Central memory CD8-positive, alpha-beta T cell (primary cell): ENCODE measurements around the gene SYNDIG1L.
"Not testable (repeated sequence)": the region's sequence is repeated elsewhere in the genome, so short reads cannot be mapped to it uniquely, and the experiment has no call there.

ENCODE experiments used
- ATAC-seq: fragments of 150-1000 bp; cut with Tn5 transposase; replicated peaks from 2 replicates; pipeline ENCODE4 v1.10.0; 2022; ENCODE audit warnings: mild to moderate bottlenecking, moderate FRiP score, moderate number of reproducible peaks; ENCODE audit not compliant: poor library complexity, severe bottlenecking; ENCODE audit errors: extremely low read depth
- DNase-seq, 2 donors: peaks; one replicate each; pipeline ENCODE4 v3.0.0; 2021; ENCODE audit warnings: low spot score in 2 of 2
- H3K27ac Mint-ChIP-seq: one replicate; pipeline ENCODE4 v1.8.0; 2022; ENCODE audit warnings: low read depth, mild to moderate bottlenecking, moderate library complexity, mixed read lengths
- H3K27me3 Mint-ChIP-seq: one replicate; pipeline ENCODE4 v1.8.0; 2022; ENCODE audit warnings: mixed read lengths
- H3K36me3 Mint-ChIP-seq: one replicate; pipeline ENCODE4 v1.8.0; 2022; ENCODE audit warnings: mild to moderate bottlenecking, moderate library complexity, mixed read lengths; ENCODE audit not compliant: insufficient read depth
- H3K4me1 Mint-ChIP-seq: one replicate; pipeline ENCODE4 v1.8.0; 2022; ENCODE audit warnings: mixed read lengths
- H3K4me3 Mint-ChIP-seq: one replicate; pipeline ENCODE4 v1.8.0; 2022; ENCODE audit warnings: mild to moderate bottlenecking, moderate library complexity, mixed read lengths
- H3K9me3 Mint-ChIP-seq: one replicate; pipeline ENCODE4 v1.8.0; 2022; ENCODE audit warnings: mixed read lengths

The SYNDIG1L gene

DNA sequence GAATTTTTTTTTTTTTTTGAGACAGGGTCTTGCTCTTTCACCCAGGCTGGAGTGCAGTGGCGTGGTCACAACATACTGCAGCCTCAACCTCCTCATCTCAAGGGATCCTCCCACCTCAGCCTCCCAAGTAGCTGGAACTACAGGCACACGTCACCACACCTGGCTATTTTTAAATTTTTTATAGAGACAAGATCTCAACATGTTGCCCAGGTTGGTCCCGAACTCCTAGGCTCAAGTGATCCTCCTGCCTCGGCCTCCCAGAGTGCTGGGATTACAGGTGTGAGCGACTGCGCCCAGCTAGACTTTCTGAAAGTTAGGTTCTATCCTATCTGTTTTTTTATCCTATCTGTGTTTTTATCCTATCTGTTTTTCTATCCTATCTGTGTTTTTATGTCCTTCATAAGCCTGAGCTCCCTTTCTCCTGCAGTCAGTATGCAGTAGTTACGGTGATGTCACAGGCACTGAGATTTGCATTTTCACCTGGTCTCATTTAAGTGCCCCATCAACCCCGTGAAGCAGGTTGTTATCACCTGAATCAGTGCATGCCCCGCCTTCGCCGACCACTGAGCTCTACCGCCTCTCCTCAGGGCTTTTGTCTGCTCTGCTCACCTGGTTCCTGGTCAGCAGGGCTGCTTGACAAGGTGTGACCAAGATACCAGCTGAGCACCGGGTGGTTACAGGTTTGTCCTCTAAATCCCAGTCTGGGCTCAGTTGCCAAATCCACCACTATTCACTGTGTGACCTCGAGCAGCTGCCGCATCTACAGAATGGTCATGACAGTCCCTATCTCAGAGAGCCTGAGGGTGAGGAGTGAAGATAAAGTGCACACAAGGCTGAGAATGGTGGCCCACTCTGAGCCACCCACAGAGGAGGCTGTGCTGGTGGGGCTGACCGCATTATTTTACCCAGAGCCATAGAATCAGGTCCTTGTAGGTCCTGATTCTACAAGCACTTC, 33.1 kb downstream of the SYNDIG1L start:
- Mint-ChIP-seq H3K27ac (no peak overlapping the region), H3K4me3 (no peak overlapping the region), H3K27me3 (peaks cover 67% of the 10 kb centered on the region), H3K36me3 (no peaks in the 10 kb centered on the region), H3K4me1 (no peaks in the 10 kb centered on the region), H3K9me3 (no peaks in the 10 kb centered on the region)
- DNase-seq (no peak), ATAC-seq (no peak)

GRCh38 chr14:74391479-74391878, 34.5 kb downstream of the SYNDIG1L start:
- Mint-ChIP-seq H3K36me3 (no peaks in the 10 kb centered on the region), H3K4me1 (no peaks in the 10 kb centered on the region), H3K9me3 (no peaks in the 10 kb centered on the region), H3K27me3 (peaks cover 59% of the 10 kb centered on the region), H3K4me3 (no peak overlapping the region), H3K27ac (no peak overlapping the region)
- no peak for DNase-seq
- no peak for ATAC-seq

DNA sequence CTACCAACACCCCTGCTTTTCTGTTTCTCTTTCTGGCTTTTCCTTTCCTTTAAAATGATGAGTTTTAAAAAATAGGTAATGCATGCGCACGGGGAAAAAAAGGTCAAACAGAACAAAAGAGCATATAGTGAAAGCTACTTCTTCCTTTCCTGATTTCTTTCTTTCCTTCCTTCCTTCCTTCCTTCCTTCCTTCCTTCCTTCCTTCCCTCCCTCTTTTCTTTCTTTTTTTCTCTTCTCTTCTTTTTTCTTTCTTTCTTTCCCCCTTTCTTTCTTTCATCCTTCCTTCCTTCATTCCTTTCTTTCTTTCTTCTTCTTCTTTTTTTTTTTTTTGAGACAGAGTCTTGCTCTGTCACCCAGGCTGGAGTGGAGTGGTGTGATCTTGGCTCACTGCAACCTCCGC, 35.5 kb downstream of the SYNDIG1L start:
- H3K4me3 Mint-ChIP-seq, H3K9me3 Mint-ChIP-seq, DNase-seq, ATAC-seq, H3K4me1 Mint-ChIP-seq, H3K36me3 Mint-ChIP-seq, H3K27ac Mint-ChIP-seq: not testable (repeated sequence)
- peaks cover 49% of the 10 kb centered on the region for H3K27me3 Mint-ChIP-seq

- ATAC-seq (no peak), DNase-seq (no peak)
- Mint-ChIP-seq H3K4me1 (no peaks in the 10 kb centered on the region), H3K4me3 (no peak overlapping the region), H3K27me3 (peaks cover 44% of the 10 kb centered on the region), H3K9me3 (no peaks in the 10 kb centered on the region), H3K36me3 (no peaks in the 10 kb centered on the region), H3K27ac (no peak overlapping the region)
These were observed 36.0 kb downstream of the SYNDIG1L start for GRCh38 chr14:74389980-74390379.

- no peaks in the 10 kb centered on the region for H3K4me1 Mint-ChIP-seq
- H3K27me3 Mint-ChIP-seq = peaks cover 5% of the 10 kb centered on the region
- H3K4me3 Mint-ChIP-seq = no peak overlapping the region
These were observed 43.8 kb downstream of the SYNDIG1L start for GRCh38 chr14:74382231-74382630.

DNA sequence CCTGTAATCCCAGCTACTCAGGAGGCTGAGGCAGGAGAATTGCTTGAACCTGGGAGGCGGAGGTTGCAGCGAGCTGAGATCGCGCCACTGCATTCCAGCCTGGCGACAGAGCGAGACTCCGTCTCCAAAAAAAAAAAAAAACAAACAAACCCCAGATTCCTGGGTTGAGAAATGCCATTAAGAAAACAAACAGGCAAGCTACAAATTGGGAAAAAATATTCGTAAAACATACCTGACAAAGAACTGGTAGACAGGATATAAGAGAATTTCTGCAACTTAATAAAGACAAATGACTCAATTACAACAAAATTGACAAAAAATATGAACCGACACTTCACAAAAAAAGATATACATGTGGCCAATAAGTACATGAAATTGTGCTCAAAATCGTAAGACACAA, 44.4 kb downstream of the SYNDIG1L start:
- not testable (repeated sequence) for H3K4me3 Mint-ChIP-seq, H3K9me3 Mint-ChIP-seq, H3K4me1 Mint-ChIP-seq, ATAC-seq, DNase-seq, H3K27ac Mint-ChIP-seq, H3K36me3 Mint-ChIP-seq
- peaks cover 11% of the 10 kb centered on the region for H3K27me3 Mint-ChIP-seq

More at GRCh38 chr14:74382231-74382630, 43.8 kb downstream of the SYNDIG1L start:
- H3K9me3 Mint-ChIP-seq = no peaks in the 10 kb centered on the region
- no peak overlapping the region for H3K27ac Mint-ChIP-seq
- H3K36me3 Mint-ChIP-seq = peaks cover 1% of the 10 kb centered on the region
- ATAC-seq (no peak), DNase-seq (no peak)

DNA sequence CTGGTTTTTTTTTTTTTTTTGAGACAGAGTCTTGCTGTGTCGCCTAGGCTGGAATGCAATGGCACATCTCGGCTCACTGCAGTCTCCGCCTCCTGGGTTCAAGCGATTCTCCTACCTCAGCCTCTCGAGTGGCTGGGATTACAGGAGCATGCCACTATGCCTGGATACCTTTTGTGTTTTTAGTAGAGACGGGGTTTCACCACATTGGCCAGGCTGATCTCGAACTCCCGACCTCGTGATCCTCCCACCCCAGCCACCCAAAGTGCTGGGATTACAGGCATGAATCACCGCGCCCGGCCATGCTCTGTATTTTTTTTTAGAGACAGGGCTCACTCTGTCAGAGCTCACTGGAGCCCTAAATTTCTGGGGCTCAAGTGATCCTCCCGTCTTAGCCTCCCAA, 45.2 kb downstream of the SYNDIG1L start:
- DNase-seq (no peak), ATAC-seq (no peak)
- Mint-ChIP-seq H3K36me3 (peaks cover 1% of the 10 kb centered on the region), H3K9me3 (no peaks in the 10 kb centered on the region), H3K4me3 (no peak overlapping the region), H3K27me3 (peaks cover 18% of the 10 kb centered on the region), H3K27ac (no peak overlapping the region), H3K4me1 (no peaks in the 10 kb centered on the region)

- Mint-ChIP-seq H3K27me3 (peaks cover 23% of the 10 kb centered on the region), H3K9me3 (no peaks in the 10 kb centered on the region), H3K27ac (no peak overlapping the region), H3K4me3 (no peak overlapping the region), H3K4me1 (no peaks in the 10 kb centered on the region), H3K36me3 (peaks cover 1% of the 10 kb centered on the region)
- ATAC-seq = no peak
- DNase-seq = no peak
These were observed 45.8 kb downstream of the SYNDIG1L start for GRCh38 chr14:74380172-74380571.

DNA sequence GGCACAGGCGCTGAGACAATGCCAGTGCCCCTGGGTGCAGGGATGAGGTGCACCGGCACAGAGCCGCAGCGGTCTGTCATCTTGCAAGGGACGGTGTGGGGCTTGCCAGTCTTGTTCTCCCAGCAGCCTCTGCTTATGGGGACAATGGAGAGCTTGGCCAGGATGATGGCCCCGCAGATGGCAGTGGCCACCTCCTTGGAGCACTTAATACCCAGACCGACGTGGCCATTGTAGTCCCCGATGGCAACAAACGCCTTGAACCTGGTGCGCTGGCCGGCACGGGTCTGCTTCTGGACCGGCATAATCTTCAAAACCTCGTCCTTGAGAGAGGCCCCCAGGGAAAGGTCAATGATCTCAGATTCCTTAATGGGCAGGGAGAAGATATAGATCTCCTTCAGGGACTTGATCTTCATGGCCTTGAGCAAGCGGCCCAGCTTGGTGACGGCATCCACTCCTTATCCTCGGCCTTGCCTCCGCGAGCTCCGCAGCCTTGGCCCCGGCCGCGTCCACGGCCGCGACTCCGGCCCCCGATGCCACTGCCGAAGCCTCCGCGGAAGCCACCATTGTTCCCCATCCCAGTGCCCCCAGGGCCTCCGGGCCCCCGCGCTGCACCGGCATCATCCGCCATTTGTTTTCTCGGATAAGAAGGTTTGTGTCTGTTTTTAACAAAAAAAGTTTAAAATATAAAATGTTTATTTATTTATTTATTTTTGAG, 47.9 kb downstream of the SYNDIG1L start:
- no peak overlapping the region for H3K27ac Mint-ChIP-seq
- DNase-seq (no peak), ATAC-seq (no peak)
- H3K4me1 Mint-ChIP-seq = no peaks in the 10 kb centered on the region
- no peaks in the 10 kb centered on the region for H3K9me3 Mint-ChIP-seq
- H3K27me3 Mint-ChIP-seq = peaks cover 23% of the 10 kb centered on the region
- H3K36me3 Mint-ChIP-seq = peaks cover 1% of the 10 kb centered on the region
- H3K4me3 Mint-ChIP-seq = no peak overlapping the region

DNA sequence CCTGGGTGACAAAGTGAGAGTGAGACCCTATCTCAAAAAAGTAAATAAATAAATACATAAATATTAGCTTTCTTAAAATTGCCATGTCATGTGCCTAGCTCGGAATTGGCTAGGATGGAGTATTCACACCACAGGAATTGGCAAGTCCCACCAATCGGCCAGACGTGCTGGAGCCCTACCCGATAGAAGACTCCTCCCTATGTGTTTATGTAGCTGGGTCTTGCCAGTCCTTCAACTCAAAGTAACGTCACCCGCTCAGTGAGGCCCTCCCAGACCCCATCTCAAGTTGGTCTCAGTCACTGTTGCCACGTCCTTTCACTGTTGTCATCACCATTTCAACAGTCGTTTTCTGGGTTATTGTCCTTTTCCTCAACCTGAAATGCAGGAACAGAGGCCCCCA, 57.6 kb downstream of the SYNDIG1L start:
- DNase-seq (no peak), ATAC-seq (no peak)
- H3K4me1 Mint-ChIP-seq = no peaks in the 10 kb centered on the region
- no peak overlapping the region for H3K27ac Mint-ChIP-seq
- H3K9me3 Mint-ChIP-seq = no peaks in the 10 kb centered on the region
- no peaks in the 10 kb centered on the region for H3K36me3 Mint-ChIP-seq
- peaks cover 27% of the 10 kb centered on the region for H3K27me3 Mint-ChIP-seq
- H3K4me3 Mint-ChIP-seq = no peak overlapping the region

DNA sequence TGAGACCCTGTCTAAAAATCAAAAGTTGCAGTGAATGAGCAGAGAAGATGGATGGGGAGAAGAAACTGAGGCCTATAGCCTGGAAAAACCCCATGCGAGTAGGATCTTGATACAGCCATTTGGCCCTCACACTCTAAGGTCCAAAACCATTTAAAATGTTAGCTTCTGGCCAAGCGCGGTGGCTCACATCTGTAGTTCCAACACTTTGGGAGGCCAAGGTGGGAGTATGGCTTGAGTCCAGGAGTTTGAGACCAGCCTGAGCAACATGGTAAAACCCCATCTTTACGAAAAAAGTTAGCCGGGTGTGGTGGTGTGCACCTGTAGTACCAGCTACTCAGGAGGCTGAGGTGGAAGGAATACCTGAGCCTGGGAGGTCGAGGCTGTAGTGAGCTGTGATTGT, 58.0 kb downstream of the SYNDIG1L start:
- DNase-seq (no peak), ATAC-seq (no peak)
- H3K27ac Mint-ChIP-seq = no peak overlapping the region
- H3K27me3 Mint-ChIP-seq = peaks cover 27% of the 10 kb centered on the region
- no peak overlapping the region for H3K4me3 Mint-ChIP-seq
- no peaks in the 10 kb centered on the region for H3K36me3 Mint-ChIP-seq
- no peaks in the 10 kb centered on the region for H3K9me3 Mint-ChIP-seq
- no peaks in the 10 kb centered on the region for H3K4me1 Mint-ChIP-seq

GRCh38 chr14:74364271-74364880, 61.6 kb downstream of the SYNDIG1L start:
- no peaks in the 10 kb centered on the region for H3K36me3 Mint-ChIP-seq
- ATAC-seq (no peak), DNase-seq (no peak)
- peaks cover 21% of the 10 kb centered on the region for H3K27me3 Mint-ChIP-seq
- no peaks in the 10 kb centered on the region for H3K9me3 Mint-ChIP-seq
- no peak overlapping the region for H3K27ac Mint-ChIP-seq
- H3K4me3 Mint-ChIP-seq = no peak overlapping the region
- no peaks in the 10 kb centered on the region for H3K4me1 Mint-ChIP-seq
